ENCODE measurements around the gene ZFP2. TPM values are rescaled to one million over a fixed set of nuclear protein-coding genes. Genes with fewer than 3 reads are reported as not detected.

Gene ZFP2
- total and polyA plus RNA-seq, 10 of the 15 experiments (the other 5 are each of a cell fraction or from before 2014, with no cell fraction given): 0.08 to 0.26 (median 0.10) TPM; not detected in 7

DNA sequence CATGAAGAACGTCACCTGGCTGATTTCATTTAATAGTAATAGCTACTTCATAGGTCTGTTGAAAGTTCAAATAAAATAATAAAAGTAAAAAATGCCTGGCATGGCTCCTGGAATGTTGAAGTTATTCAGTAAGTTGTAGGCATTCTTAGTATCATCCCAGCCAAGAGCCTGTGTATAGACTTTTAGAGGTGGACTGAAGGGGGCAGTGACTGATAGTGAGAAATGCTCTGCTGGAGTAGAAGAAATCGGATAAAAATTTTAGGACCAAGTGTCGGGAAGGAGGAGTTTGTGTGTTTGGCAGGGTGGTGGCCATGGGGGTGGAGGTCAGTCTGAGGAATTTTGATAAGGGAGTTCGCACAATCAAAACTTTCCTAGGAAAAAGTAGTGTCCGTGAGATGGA is 3.6 kb downstream of the ZFP2 start (continued):
- TF ChIP-seq EZH2 (IDR thresholded peaks at IDR 0.05; ENCODE audit: borderline replicate concordance, control insufficient read depth, low read depth, low read length) (no peak), ETV6 (conservative IDR thresholded peaks at IDR 0.05 in 1 of 2, IDR thresholded peaks at IDR 0.05 in 1 of 2; ENCODE audit: borderline replicate concordance in 1 of 2, low read depth in 1 of 2) (no peak), NFXL1 (IDR thresholded peaks at IDR 0.05; ENCODE audit: borderline replicate concordance) (no peak)

DNA sequence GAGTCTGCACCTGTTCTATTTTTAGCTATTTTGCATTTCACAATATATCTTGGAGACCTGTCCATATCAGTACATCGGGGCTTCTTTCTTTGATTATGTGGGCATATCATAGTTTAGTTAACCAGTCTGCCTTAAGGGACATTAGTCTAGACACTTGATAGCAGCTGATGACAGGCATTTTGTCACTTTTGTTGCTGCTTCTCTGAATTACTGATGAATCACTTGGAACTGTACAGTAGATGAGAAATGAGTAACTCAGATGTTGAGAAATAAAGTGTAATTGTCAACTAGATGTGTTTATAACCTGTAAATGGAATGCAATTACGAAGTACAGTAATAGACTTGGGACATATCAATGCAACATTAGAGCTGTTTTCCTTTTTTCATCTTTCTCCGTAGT is 7.1 kb downstream of the ZFP2 start:
- no peak overlapping the region for H3K4me2 ChIP-seq (ENCODE audit: control insufficient read depth, insufficient read depth)
- H3K4me3 ChIP-seq: no peak overlapping the region
- H3K36me3 ChIP-seq (ENCODE audit: control insufficient read depth in 2 of 2, insufficient read depth in 2 of 2, low read length in 1 of 2): no peaks in the 10 kb centered on the region
- no peak for ATAC-seq
- POLR2A ChIA-PET: no interaction called here
- no peak for FAIRE-seq
- in situ Hi-C loops (cut with MboI): no loop called here
- intact Hi-C loops (cut with micrococcal nuclease; ENCODE audit: unreplicated experiment): no loop called here
- RAD21 ChIA-PET (ENCODE audit: unreplicated experiment): no interaction called here
- no peak overlapping the region for H3K27ac ChIP-seq (ENCODE audit: control insufficient read depth, insufficient read depth)
- no peak for DNase-seq (ENCODE audit: low read depth, low spot score)
- no peaks in the 10 kb centered on the region for H4K20me1 ChIP-seq (ENCODE audit: control insufficient read depth, insufficient read depth)
- no TSS peak for BruUV-seq (replicated peaks)
- no peaks in the 10 kb centered on the region for H3K79me2 ChIP-seq (ENCODE audit: control insufficient read depth, insufficient read depth, low read length)
- SMC1A ChIA-PET (ENCODE audit: uncharacterized antibody, unreplicated experiment): no interaction called here
- 46% methylated on average over 3 of the region's 3 CpGs for WGBS (ENCODE audit: insufficient coverage, insufficient replicate concordance, low lambda C conversion rate, missing lambda C conversion rate)
- TF ChIP-seq MYC (IDR thresholded peaks at IDR 0.05; ENCODE audit: insufficient read depth, insufficient read length, insufficient replicate concordance, low read length, severe bottlenecking) (no peak), ATF7 (IDR thresholded peaks at IDR 0.05; ENCODE audit: low read depth) (no peak), PAX5 (IDR thresholded peaks at IDR 0.05; ENCODE audit: borderline replicate concordance, low read depth, low read length) (no peak), ZNF384 (IDR thresholded peaks at IDR 0.05; ENCODE audit: borderline replicate concordance, low read depth, low read length) (no peak), NFYA (IDR thresholded peaks at IDR 0.05; ENCODE audit: borderline replicate concordance, low read depth, low read length) (no peak), MYB (IDR thresholded peaks at IDR 0.05; ENCODE audit: borderline replicate concordance, low read depth, low read length) (no peak), RBBP5 (conservative IDR thresholded peaks at IDR 0.05) (no peak), IKZF1 (conservative IDR thresholded peaks at IDR 0.05) (no peak)
- TF ChIP-seq, protein P1, sequence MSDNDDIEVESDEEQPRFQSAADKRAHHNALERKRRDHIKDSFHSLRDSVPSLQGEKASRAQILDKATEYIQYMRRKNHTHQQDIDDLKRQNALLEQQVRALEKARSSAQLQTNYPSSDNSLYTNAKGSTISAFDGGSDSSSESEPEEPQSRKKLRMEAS (IDR thresholded peaks at IDR 0.05; ENCODE audit: low read depth, low read length): no peak
- TF ChIP-seq, protein P2, sequence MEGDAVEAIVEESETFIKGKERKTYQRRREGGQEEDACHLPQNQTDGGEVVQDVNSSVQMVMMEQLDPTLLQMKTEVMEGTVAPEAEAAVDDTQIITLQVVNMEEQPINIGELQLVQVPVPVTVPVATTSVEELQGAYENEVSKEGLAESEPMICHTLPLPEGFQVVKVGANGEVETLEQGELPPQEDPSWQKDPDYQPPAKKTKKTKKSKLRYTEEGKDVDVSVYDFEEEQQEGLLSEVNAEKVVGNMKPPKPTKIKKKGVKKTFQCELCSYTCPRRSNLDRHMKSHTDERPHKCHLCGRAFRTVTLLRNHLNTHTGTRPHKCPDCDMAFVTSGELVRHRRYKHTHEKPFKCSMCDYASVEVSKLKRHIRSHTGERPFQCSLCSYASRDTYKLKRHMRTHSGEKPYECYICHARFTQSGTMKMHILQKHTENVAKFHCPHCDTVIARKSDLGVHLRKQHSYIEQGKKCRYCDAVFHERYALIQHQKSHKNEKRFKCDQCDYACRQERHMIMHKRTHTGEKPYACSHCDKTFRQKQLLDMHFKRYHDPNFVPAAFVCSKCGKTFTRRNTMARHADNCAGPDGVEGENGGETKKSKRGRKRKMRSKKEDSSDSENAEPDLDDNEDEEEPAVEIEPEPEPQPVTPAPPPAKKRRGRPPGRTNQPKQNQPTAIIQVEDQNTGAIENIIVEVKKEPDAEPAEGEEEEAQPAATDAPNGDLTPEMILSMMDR (IDR thresholded peaks at IDR 0.05 in 2 of 3, conservative IDR thresholded peaks at IDR 0.05 in 1 of 3; ENCODE audit: control insufficient read depth in 2 of 3, extremely low read depth in 1 of 3, insufficient read depth in 1 of 3, low read depth in 3 of 3, low read length in 3 of 3): no peak
- TF ChIP-seq, protein P3, sequence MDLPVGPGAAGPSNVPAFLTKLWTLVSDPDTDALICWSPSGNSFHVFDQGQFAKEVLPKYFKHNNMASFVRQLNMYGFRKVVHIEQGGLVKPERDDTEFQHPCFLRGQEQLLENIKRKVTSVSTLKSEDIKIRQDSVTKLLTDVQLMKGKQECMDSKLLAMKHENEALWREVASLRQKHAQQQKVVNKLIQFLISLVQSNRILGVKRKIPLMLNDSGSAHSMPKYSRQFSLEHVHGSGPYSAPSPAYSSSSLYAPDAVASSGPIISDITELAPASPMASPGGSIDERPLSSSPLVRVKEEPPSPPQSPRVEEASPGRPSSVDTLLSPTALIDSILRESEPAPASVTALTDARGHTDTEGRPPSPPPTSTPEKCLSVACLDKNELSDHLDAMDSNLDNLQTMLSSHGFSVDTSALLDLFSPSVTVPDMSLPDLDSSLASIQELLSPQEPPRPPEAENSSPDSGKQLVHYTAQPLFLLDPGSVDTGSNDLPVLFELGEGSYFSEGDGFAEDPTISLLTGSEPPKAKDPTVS (IDR thresholded peaks at IDR 0.05; ENCODE audit: low read depth, low read length): no peak
- TF ChIP-seq, protein P4, sequence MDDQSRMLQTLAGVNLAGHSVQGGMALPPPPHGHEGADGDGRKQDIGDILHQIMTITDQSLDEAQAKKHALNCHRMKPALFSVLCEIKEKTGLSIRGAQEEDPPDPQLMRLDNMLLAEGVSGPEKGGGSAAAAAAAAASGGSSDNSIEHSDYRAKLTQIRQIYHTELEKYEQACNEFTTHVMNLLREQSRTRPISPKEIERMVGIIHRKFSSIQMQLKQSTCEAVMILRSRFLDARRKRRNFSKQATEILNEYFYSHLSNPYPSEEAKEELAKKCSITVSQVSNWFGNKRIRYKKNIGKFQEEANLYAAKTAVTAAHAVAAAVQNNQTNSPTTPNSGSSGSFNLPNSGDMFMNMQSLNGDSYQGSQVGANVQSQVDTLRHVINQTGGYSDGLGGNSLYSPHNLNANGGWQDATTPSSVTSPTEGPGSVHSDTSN (IDR thresholded peaks at IDR 0.05; ENCODE audit: insufficient replicate concordance, low read depth, low read length): no peak
- no peak overlapping the region for H3K9ac ChIP-seq (ENCODE audit: control insufficient read depth, insufficient read depth, low read length)
- no peaks in the 10 kb centered on the region for H3K27me3 ChIP-seq (replicated peaks in 1 of 2; ENCODE audit: control insufficient read depth in 2 of 2, insufficient read depth in 2 of 2, low read length in 1 of 2)
- H3K9me3 ChIP-seq (replicated peaks; ENCODE audit: control insufficient read depth, insufficient read depth, low read length): no peaks in the 10 kb centered on the region; the same call in 2 of the 3 replicates
- H2AFZ ChIP-seq (ENCODE audit: control insufficient read depth, low read depth, low read length): no peak overlapping the region
- CTCF ChIA-PET: no interaction called here
- no peaks in the 10 kb centered on the region for H3K4me1 ChIP-seq (ENCODE audit: control insufficient read depth, insufficient read depth, low read length)

Data from GM12878 (cell line).